K562 (cell line): ENCODE results near the gene MYL9. TPM values are rescaled to one million over a fixed set of nuclear protein-coding genes. Genes with fewer than 3 reads are reported as not detected.

Experiments used
- ATAC-seq: fragments of 200-7000 bp; cut with Tn5 transposase; 3 replicates; pipeline ENCODE4 v1.9.1; 2020; ENCODE audit warnings: moderate library complexity
- BruUV-seq: library from RNA; stranded (reverse); fragments of 400-500 nt; replicated peaks from 2 replicates; lab custom pipeline; 2021; lab: Mats Ljungman, UMichigan
- CTCF ChIA-PET: fragments of 300-600 bp; formaldehyde crosslinking; extraction: SDS; loops from one replicate; lab custom pipeline; 2021; ENCODE audit warnings: low intra/inter-chr PET ratio; lab: Yijun Ruan, JAX
- POLR2A ChIA-PET: fragments of 300-600, 350-650 bp; sonication (Branson Sonifier 250); formaldehyde crosslinking; extraction: SDS; loops from one replicate; lab custom pipeline; 2021; ENCODE audit warnings: antibody characterized with exemption, inconsistent platforms; lab: Yijun Ruan, JAX
- DNase-seq, 4 experiments: peaks; one replicate each; pipeline versions ENCODE4 v3.0.0 to v3.0.0-alpha.2; 2011 to 2018; ENCODE audit warnings: low spot score in 3 of 4, mixed read lengths in 3 of 4; ENCODE audit errors: extremely low read depth in 1 of 4
- FAIRE-seq: peaks from 2 replicates; lab custom pipeline; 2011; peaks lifted over from hg19 to GRCh38; lab: Jason Lieb, UNC
- H2AFZ ChIP-seq: 2 replicates; pipeline ENCODE4 v1.6.0; 2011; ENCODE audit warnings: low read depth, low read length, control low read depth, inconsistent platforms
- H3K27ac ChIP-seq: fragments of 200-600 bp; 3 replicates; pipeline ENCODE4 v1.8.0; 2011; ENCODE audit warnings: low read depth, mild to moderate bottlenecking, control low read depth, inconsistent platforms, low read length, moderate library complexity, mixed read lengths; ENCODE audit errors: extremely low read depth
- H3K27me3 ChIP-seq, 2 experiments: fragments of 300-600 bp in 1 of 2; 2 replicates in 1 of 2; 3 replicates in 1 of 2; pipeline versions ENCODE4 v1.6.0 to v1.8.0; 2011; ENCODE audit warnings: inconsistent platforms in 2 of 2, low read length in 2 of 2, mild to moderate bottlenecking in 1 of 2, mixed read lengths in 1 of 2, moderate library complexity in 1 of 2; ENCODE audit not compliant: control insufficient read depth in 2 of 2, insufficient read depth in 2 of 2
- H3K36me3 ChIP-seq: fragments of 300-600 bp; 3 replicates; pipeline ENCODE4 v1.8.0; 2011; ENCODE audit warnings: mild to moderate bottlenecking, low read length, inconsistent platforms; ENCODE audit not compliant: control insufficient read depth, insufficient read depth
- H3K4me1 ChIP-seq, 2 experiments: fragments of 200-600 bp in 1 of 2; replicated peaks in 1 of 2; 2 replicates in 1 of 2; 3 replicates in 1 of 2; pipeline versions ENCODE4 v1.5.1 to v1.8.0; 2011; ENCODE audit warnings: inconsistent platforms in 2 of 2, low read length in 2 of 2, mild to moderate bottlenecking in 1 of 2, mixed read lengths in 1 of 2, moderate library complexity in 1 of 2; ENCODE audit not compliant: control insufficient read depth in 2 of 2, insufficient read depth in 2 of 2
- H3K4me2 ChIP-seq: 2 replicates; pipeline ENCODE4 v1.6.1; 2011; ENCODE audit warnings: low read length, control low read depth, inconsistent platforms, mixed read lengths; ENCODE audit not compliant: insufficient read depth
- H3K4me3 ChIP-seq: fragments of 200-600 bp; sonication (generic), shearing (Covaris generic); 2 replicates; pipeline ENCODE4 v1.5.1; 2016; ENCODE audit warnings: control low read depth, inconsistent platforms
- H3K79me2 ChIP-seq: fragments of 200-600 bp; 3 replicates; pipeline ENCODE4 v1.8.0; 2011; ENCODE audit warnings: low read length, inconsistent platforms; ENCODE audit not compliant: control insufficient read depth, insufficient read depth
- H3K9ac ChIP-seq, 2 experiments: 2 replicates each; pipeline versions ENCODE4 v1.6.0 to v1.6.1; 2011; ENCODE audit warnings: low read depth in 2 of 2, low read length in 2 of 2, control low read depth in 1 of 2, inconsistent platforms in 1 of 2, mild to moderate bottlenecking in 1 of 2, mixed read lengths in 1 of 2; ENCODE audit not compliant: insufficient read depth in 1 of 2
- H3K9me1 ChIP-seq: one replicate; pipeline ENCODE4 v1.6.0; 2011; ENCODE audit warnings: inconsistent platforms, mild to moderate bottlenecking, low read length, moderate library complexity; ENCODE audit not compliant: control insufficient read depth, insufficient read depth
- H3K9me3 ChIP-seq: replicated peaks from 2 replicates; pipeline ENCODE4 v1.5.1; 2011; ENCODE audit warnings: low read depth, low read length, inconsistent platforms; ENCODE audit not compliant: control insufficient read depth, insufficient read depth
- H4K20me1 ChIP-seq: replicated peaks from 2 replicates; pipeline ENCODE4 v1.6.1; 2011; ENCODE audit warnings: low read length, inconsistent platforms, mixed read lengths; ENCODE audit not compliant: control insufficient read depth, insufficient read depth
- CBX3 ChIP-seq, 2 experiments: IDR thresholded peaks; 1 replicate in 1 of 2; 2 replicates in 1 of 2; pipeline ENCODE4 v1.6.1; 2012; ENCODE audit warnings: inconsistent platforms in 2 of 2, low read length in 2 of 2, borderline replicate concordance in 1 of 2, control low read depth in 1 of 2
- CBX5 ChIP-seq: IDR thresholded peaks from 2 replicates; pipeline ENCODE4 v1.6.1; 2014; ENCODE audit warnings: low read depth, borderline replicate concordance
- E2F8 ChIP-seq: fragments of 450-650 bp; IDR thresholded peaks from 2 replicates; pipeline ENCODE4 v1.7.1; 2018; ENCODE audit warnings: mild to moderate bottlenecking, low read depth; ENCODE audit not compliant: partially characterized antibody
- HMBOX1 ChIP-seq: sonication (generic); IDR thresholded peaks from 2 replicates; pipeline ENCODE4 v1.6.1; 2016
- ID3 ChIP-seq, 2 experiments: fragments of 250-450 bp in 1 of 2; fragments of 450-650 bp in 1 of 2; sonication (Bioruptor Pico) in 1 of 2; IDR thresholded peaks; 2 replicates each; pipeline versions ENCODE4 v1.6.1 to v1.8.0; 2016 to 2021; ENCODE audit warnings: mild to moderate bottlenecking in 2 of 2, moderate library complexity in 2 of 2, missing compliant biosample characterization in 1 of 2, missing genetic modification characterization in 1 of 2
- NFXL1 ChIP-seq: fragments of 450-650 bp; formaldehyde crosslinking; IDR thresholded peaks from 2 replicates; pipeline ENCODE4 v1.4.0; 2021; ENCODE audit warnings: mild to moderate bottlenecking
- POLR2B ChIP-seq: fragments of 450-650 bp; IDR thresholded peaks from 2 replicates; pipeline ENCODE4 v1.6.1; 2018; ENCODE audit warnings: low read depth; ENCODE audit not compliant: partially characterized antibody
- WGBS: fragments of 100-300 bp; shearing (Covaris generic); methylation state at CpG from one replicate; pipeline ENCODE4 v1.1.6; 2016; ENCODE audit warnings: low coverage, mixed read lengths; ENCODE audit not compliant: insufficient coverage; ENCODE audit errors: missing lambda C conversion rate; 5-methylcytosine and 5-hydroxymethylcytosine counted together
- in situ Hi-C: fragments of 300-500 bp; cut with MboI; formaldehyde crosslinking; loops from 4 replicates; pipeline ENCODE4 v1.15.0; 2018; ENCODE audit warnings: inconsistent platforms, mixed read lengths
- intact Hi-C: fragments of 100-400 bp; cut with micrococcal nuclease; formaldehyde crosslinking; loops from 2 replicates; pipeline ENCODE4 v1.14.2; 2022
- polyA plus RNA-seq, 8 experiments: library from polyadenylated mRNA; depleted of rRNA in 4 of 8; stranded (reverse) in 5 of 8; unstranded in 3 of 8; fragments of >200 nt; fragmentation: Nextera tagmentation in 2 of 8; fragmentation: Illumina TruSeq in 1 of 8; extraction: Ambion mirVana in 2 of 8; extraction: Trizol in 1 of 8; gene quantifications; 2 replicates each; pipeline versions ENCODE4 v1.2.1 to v1.2.3, GENCODE V29; 2011 to 2014; ENCODE audit warnings: inconsistent platforms in 1 of 8, missing spikeins in 1 of 8
- total RNA-seq, 7 experiments: library from RNA; depleted of rRNA in 6 of 7; stranded (reverse); fragments of >200 nt in 6 of 7; fragmentation: Illumina TruSeq in 2 of 7; extraction: Trizol in 2 of 7; gene quantifications; 2 replicates each; pipeline versions ENCODE4 v1.2.1 to v1.2.3, GENCODE V29; 2011 to 2021; ENCODE audit warnings: low replicate concordance in 1 of 7
- TF ChIP-seq, protein P1 (sequence below), 2 experiments: fragments of 150-350 bp in 1 of 2; IDR thresholded peaks; 2 replicates each; pipeline ENCODE4 v1.6.1; 2012 to 2016; ENCODE audit warnings: low read depth in 2 of 2, low read length in 2 of 2, mild to moderate bottlenecking in 1 of 2, moderate library complexity in 1 of 2
- TF ChIP-seq, protein P2 (sequence below): fragments of 250-450 bp; sonication (Bioruptor Pico); IDR thresholded peaks from 2 replicates; pipeline ENCODE4 v1.4.0; 2020; ENCODE audit warnings: borderline replicate concordance
- TF ChIP-seq, protein P3 (sequence below): sonication (generic); formaldehyde crosslinking; IDR thresholded peaks from 2 replicates; pipeline ENCODE4 v1.8.0; 2022; ENCODE audit warnings: missing genetic modification reagents, mild to moderate bottlenecking, moderate library complexity, borderline replicate concordance

Gene MYL9
- total and polyA plus RNA-seq, 9 of the 15 experiments (the other 6 are each of a cell fraction or from before 2014, with no cell fraction given), result 0.11 to 3.2 (median 0.81) TPM; not detected in 1

DNA sequence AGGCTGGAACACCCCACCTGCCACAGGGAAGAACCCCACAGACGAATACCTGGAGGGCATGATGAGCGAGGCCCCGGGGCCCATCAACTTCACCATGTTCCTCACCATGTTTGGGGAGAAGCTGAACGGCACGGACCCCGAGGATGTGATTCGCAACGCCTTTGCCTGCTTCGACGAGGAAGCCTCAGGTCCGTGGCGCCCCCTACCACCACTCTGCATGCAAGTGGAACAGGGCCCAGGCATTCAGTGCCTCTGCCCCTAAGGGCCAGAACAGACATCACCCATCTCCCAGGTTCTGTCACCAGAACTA lies 6.6 kb downstream of the MYL9 start:
- whole genome bisulfite sequencing, result 46% methylated on average over 5 of the region's 12 CpGs
- TF ChIP-seq, protein P1, sequence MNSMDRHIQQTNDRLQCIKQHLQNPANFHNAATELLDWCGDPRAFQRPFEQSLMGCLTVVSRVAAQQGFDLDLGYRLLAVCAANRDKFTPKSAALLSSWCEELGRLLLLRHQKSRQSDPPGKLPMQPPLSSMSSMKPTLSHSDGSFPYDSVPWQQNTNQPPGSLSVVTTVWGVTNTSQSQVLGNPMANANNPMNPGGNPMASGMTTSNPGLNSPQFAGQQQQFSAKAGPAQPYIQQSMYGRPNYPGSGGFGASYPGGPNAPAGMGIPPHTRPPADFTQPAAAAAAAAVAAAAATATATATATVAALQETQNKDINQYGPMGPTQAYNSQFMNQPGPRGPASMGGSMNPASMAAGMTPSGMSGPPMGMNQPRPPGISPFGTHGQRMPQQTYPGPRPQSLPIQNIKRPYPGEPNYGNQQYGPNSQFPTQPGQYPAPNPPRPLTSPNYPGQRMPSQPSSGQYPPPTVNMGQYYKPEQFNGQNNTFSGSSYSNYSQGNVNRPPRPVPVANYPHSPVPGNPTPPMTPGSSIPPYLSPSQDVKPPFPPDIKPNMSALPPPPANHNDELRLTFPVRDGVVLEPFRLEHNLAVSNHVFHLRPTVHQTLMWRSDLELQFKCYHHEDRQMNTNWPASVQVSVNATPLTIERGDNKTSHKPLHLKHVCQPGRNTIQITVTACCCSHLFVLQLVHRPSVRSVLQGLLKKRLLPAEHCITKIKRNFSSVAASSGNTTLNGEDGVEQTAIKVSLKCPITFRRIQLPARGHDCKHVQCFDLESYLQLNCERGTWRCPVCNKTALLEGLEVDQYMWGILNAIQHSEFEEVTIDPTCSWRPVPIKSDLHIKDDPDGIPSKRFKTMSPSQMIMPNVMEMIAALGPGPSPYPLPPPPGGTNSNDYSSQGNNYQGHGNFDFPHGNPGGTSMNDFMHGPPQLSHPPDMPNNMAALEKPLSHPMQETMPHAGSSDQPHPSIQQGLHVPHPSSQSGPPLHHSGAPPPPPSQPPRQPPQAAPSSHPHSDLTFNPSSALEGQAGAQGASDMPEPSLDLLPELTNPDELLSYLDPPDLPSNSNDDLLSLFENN (IDR thresholded peaks at IDR 0.05; ENCODE audit: low read depth in 2 of 2, low read length in 2 of 2), result no peak
- TF ChIP-seq ID3 (CRISPR knock-in tag; IDR thresholded peaks at IDR 0.05), result no peak
- no peak for TF ChIP-seq ID3 (tag; IDR thresholded peaks at IDR 0.05)
- TF ChIP-seq, protein P2, sequence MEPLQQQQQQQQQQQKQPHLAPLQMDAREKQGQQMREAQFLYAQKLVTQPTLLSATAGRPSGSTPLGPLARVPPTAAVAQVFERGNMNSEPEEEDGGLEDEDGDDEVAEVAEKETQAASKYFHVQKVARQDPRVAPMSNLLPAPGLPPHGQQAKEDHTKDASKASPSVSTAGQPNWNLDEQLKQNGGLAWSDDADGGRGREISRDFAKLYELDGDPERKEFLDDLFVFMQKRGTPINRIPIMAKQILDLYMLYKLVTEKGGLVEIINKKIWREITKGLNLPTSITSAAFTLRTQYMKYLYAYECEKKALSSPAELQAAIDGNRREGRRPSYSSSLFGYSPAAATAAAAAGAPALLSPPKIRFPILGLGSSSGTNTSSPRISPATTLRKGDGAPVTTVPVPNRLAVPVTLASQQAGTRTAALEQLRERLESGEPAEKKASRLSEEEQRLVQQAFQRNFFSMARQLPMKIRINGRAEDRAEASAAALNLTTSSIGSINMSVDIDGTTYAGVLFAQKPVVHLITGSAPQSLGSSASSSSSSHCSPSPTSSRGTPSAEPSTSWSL, result no peak
- no peak for TF ChIP-seq CBX5
- TF ChIP-seq NFXL1, result no peak
- no peak for TF ChIP-seq HMBOX1
- TF ChIP-seq E2F8, result no peak
- TF ChIP-seq CBX3 (IDR thresholded peaks at IDR 0.05; ENCODE audit: borderline replicate concordance in 1 of 2, low read length in 2 of 2), result no peak
- no peak for TF ChIP-seq POLR2B
- TF ChIP-seq, protein P3, sequence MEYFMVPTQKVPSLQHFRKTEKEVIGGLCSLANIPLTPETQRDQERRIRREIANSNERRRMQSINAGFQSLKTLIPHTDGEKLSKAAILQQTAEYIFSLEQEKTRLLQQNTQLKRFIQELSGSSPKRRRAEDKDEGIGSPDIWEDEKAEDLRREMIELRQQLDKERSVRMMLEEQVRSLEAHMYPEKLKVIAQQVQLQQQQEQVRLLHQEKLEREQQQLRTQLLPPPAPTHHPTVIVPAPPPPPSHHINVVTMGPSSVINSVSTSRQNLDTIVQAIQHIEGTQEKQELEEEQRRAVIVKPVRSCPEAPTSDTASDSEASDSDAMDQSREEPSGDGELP (CRISPR knock-in tag), result no peak

More for the DNA sequence above, 6.6 kb downstream of the MYL9 start:
- peaks cover 0 to 39% of the 10 kb centered on the region in 2 experiments; a peak in 3 of 5 replicates for H3K4me1 ChIP-seq
- no peaks in the 10 kb centered on the region for H4K20me1 ChIP-seq
- DNase-seq (peak in 3 of 4 experiments; percentile 38 to 45 (median 44)), FAIRE-seq (no peak), ATAC-seq (peak; percentile 66)
- H3K27me3 ChIP-seq, result no peaks in the 10 kb centered on the region
- H2AFZ ChIP-seq, result no peak overlapping the region
- no peak overlapping the region for H3K27ac ChIP-seq
- H3K4me2 ChIP-seq, result no peak overlapping the region
- in situ Hi-C loops (loop anchor here (10.0 kb wide), 1 partner anchor 1473 kb away; no protein-coding TSS in a partner anchor), intact Hi-C loops (loop anchor here (10.0 kb wide), 1 partner anchor 113 kb away; no protein-coding TSS in a partner anchor)
- ChIA-PET POLR2A (interaction anchor here (0.6 kb wide), 1 partner anchor 38 kb away, joined by 3 read pairs; no protein-coding TSS in a partner anchor), CTCF (no interaction called here)
- no TSS peak for BruUV-seq
- H3K9me3 ChIP-seq, result no peaks in the 10 kb centered on the region
- H3K4me3 ChIP-seq, result no peak overlapping the region
- H3K9me1 ChIP-seq, result no peaks in the 10 kb centered on the region
- H3K9ac ChIP-seq, result no peak overlapping the region
- no peaks in the 10 kb centered on the region for H3K36me3 ChIP-seq
- no peaks in the 10 kb centered on the region for H3K79me2 ChIP-seq
